Astrocyte (in vitro differentiated cells and primary cell): ENCODE data around the gene COLGALT1.

ENCODE experiments used
- EZH2 ChIP-seq: IDR thresholded peaks from 2 replicates; pipeline ENCODE4 v1.6.1; 2012; ENCODE audit warnings: mild to moderate bottlenecking, low read length, inconsistent platforms; ENCODE audit not compliant: insufficient read depth
- TF ChIP-seq, protein P1 (sequence below): IDR thresholded peaks from 2 replicates; pipeline ENCODE4 v1.5.1; 2011; ENCODE audit warnings: low read depth, mild to moderate bottlenecking, inconsistent platforms, low read length, moderate library complexity; ENCODE audit not compliant: insufficient read depth

DNA sequence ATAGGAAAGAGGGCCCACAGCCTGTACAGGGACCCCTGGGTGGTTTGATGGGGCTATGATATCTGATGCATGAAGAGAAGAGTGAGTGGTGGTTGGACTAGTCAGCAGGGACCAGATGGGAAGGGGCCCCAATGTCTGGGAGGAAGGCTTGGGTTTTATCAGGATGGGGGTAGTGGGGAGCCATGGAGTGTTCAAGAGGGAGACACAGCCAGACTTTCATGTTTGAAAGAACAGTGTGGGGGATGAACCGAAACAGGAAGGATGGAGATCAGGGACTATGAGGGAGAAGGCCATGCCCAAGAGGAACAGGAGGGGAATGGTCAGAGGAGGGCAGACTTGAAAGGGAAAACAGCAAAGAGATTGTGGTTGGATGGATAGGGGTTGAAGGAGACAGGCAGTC lies 69.6 kb downstream of the COLGALT1 start:
- TF ChIP-seq, protein P1, sequence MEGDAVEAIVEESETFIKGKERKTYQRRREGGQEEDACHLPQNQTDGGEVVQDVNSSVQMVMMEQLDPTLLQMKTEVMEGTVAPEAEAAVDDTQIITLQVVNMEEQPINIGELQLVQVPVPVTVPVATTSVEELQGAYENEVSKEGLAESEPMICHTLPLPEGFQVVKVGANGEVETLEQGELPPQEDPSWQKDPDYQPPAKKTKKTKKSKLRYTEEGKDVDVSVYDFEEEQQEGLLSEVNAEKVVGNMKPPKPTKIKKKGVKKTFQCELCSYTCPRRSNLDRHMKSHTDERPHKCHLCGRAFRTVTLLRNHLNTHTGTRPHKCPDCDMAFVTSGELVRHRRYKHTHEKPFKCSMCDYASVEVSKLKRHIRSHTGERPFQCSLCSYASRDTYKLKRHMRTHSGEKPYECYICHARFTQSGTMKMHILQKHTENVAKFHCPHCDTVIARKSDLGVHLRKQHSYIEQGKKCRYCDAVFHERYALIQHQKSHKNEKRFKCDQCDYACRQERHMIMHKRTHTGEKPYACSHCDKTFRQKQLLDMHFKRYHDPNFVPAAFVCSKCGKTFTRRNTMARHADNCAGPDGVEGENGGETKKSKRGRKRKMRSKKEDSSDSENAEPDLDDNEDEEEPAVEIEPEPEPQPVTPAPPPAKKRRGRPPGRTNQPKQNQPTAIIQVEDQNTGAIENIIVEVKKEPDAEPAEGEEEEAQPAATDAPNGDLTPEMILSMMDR: no peak
- TF ChIP-seq EZH2: no peak
